D721Med (cell line): ENCODE measurements around the gene BBIP1.
A peak's percentile ranks its signal among the peaks of the same experiment; 100 is the strongest.

Experiments used
- DNase-seq: peaks from one replicate; pipeline ENCODE4 v3.0.0; 2011; ENCODE audit warnings: low spot score; ENCODE audit not compliant: insufficient read length
- FAIRE-seq: peaks from 2 replicates; lab custom pipeline; 2011; peaks lifted over from hg19 to GRCh38; lab: Jason Lieb, UNC
- CTCF ChIP-seq: IDR thresholded peaks from 2 replicates; pipeline ENCODE4 v1.5.1; 2012; ENCODE audit warnings: mild to moderate bottlenecking, control low read depth; ENCODE audit not compliant: insufficient read depth; ENCODE audit errors: missing control alignments

Gene BBIP1

GRCh38 chr10:110898391-110898790 is 20.6 kb downstream of the BBIP1 start:
- FAIRE-seq (no peak), DNase-seq (no peak)
- no peak for TF ChIP-seq CTCF

GRCh38 chr10:110897184-110897583 is 21.8 kb downstream of the BBIP1 start:
- FAIRE-seq: no peak
- DNase-seq: no peak

GRCh38 chr10:110893559-110894179 is 25.3 kb downstream of the BBIP1 start:
- DNase-seq: no peak
- FAIRE-seq: no peak
- peak; percentile 68 for TF ChIP-seq CTCF

More at GRCh38 chr10:110897184-110897583, 21.8 kb downstream of the BBIP1 start:
- TF ChIP-seq CTCF: no peak

GRCh38 chr10:110892602-110893288 is 26.2 kb downstream of the BBIP1 start:
- FAIRE-seq (no peak), DNase-seq (no peak)
- no peak for TF ChIP-seq CTCF

GRCh38 chr10:110887560-110887959 is 31.4 kb downstream of the BBIP1 start:
- TF ChIP-seq CTCF: no peak
- DNase-seq: no peak
- FAIRE-seq: no peak

- DNase-seq (no peak), FAIRE-seq (no peak)
- no peak for TF ChIP-seq CTCF
These were observed 32.9 kb downstream of the BBIP1 start for GRCh38 chr10:110885932-110886674.
